Smooth muscle cell of the pulmonary artery (primary cell): ENCODE measurements around the gene SPATA6L. TPM values are rescaled to one million over a fixed set of nuclear protein-coding genes. Genes with fewer than 3 reads are reported as not detected.

Experiments used
- total RNA-seq: library from RNA; depleted of rRNA; stranded (reverse); fragments of >200 nt; gene quantifications from 2 replicates; pipeline ENCODE4 v1.2.3, GENCODE V29; 2014

SPATA6L gene, protein sequence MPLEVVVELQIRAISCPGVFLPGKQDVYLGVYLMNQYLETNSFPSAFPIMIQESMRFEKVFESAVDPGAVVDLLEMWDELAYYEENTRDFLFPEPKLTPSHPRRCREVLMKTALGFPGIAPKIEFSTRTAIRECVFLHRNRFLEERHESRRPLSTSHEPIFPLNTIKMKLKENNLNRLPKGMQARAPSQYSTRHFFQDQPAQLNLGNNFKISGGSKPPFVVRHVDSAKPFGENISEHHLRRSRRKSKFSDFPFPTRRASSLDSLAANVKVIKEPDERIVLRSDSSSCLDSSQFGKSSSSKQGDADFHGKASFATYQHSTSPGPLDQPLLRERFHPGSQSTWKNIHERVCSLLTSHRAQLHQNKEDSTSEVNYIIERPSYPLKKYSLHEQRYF
- total RNA-seq: 0.39 and 0.46 TPM in 2 replicates

DNA sequence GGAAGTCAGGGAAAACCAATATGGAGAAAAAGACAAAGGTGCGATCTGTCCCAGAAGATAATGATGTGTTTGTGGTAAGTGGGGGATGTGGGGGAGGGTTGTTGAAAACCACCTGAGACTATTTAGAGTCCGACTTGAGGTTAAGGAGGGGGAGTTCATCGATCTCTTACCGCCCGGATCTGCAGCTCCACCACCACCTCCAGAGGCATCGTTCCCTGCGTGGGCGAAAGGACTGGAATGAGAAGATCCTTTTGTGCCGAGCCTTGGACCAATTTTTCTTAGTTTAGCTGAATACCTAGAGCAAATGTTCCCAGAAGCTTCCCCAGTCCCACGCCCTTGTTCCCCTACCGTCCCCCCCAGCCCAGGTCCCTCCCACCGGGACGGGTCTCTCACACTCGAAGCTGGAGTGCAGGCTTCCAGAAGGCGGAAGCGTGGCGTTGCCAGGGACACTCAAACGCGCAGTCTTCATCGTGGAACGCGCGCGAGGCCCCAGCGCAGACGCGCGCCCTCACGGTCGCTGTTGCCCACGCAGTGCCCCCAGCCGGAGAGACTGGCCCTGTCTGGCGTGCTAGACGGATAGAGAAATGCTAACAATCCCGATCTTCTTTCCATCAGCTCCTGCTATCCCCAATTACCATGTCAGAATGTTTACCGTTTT, at the start of gene SPATA6L:
Gene SPATA6L, minus strand, starts transcription at position 439 of the 658 bp plus-strand sequence. Its CDS starts 230 bp downstream, at position 209.

DNA sequence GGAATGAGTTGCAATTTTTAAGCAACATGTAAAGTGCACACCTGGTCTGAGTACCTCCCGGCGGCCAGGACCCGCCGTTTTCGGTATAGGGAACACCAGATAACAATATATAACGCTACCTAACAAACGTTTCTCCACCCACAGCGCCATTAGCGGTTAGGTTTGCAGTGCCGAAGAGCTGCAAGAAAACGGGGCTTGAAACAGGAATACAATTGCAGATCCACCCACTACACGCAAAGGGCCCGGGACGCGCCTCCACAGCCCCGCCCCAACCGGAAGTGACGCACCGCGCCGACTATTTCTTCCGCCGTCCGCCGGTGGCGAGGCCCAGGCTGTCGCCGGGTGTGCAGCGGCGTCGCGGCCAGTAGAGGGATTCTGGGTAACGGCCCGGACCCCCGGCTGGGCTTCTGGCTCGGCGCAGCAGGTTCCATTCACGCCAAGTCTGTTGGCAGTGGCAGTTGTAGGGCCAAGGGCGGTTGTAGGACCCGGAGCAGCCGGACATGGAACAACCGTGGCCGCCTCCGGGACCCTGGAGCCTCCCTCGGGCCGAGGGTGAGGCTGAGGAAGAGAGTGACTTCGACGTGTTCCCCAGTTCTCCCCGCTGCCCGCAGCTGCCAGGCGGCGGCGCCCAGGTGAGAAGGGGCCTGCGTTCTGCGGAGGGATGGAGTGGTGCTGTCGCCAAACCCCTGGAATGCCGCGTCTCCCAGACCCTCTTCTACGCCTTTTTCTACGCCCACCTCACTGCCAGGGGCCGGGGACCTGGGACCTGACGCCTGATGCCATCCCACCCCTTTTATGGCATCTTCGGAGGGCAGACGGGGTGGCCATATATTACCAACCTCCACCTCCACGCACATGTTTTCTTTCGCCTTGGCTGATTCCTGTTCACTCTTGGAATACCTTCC, 13.2 kb upstream of the SPATA6L start, which contains the start of gene CDC37L1:
Gene CDC37L1, plus strand, starts transcription at position 302 of the 905 bp plus-strand sequence. Its CDS starts 199 bp downstream, at position 501.

DNA sequence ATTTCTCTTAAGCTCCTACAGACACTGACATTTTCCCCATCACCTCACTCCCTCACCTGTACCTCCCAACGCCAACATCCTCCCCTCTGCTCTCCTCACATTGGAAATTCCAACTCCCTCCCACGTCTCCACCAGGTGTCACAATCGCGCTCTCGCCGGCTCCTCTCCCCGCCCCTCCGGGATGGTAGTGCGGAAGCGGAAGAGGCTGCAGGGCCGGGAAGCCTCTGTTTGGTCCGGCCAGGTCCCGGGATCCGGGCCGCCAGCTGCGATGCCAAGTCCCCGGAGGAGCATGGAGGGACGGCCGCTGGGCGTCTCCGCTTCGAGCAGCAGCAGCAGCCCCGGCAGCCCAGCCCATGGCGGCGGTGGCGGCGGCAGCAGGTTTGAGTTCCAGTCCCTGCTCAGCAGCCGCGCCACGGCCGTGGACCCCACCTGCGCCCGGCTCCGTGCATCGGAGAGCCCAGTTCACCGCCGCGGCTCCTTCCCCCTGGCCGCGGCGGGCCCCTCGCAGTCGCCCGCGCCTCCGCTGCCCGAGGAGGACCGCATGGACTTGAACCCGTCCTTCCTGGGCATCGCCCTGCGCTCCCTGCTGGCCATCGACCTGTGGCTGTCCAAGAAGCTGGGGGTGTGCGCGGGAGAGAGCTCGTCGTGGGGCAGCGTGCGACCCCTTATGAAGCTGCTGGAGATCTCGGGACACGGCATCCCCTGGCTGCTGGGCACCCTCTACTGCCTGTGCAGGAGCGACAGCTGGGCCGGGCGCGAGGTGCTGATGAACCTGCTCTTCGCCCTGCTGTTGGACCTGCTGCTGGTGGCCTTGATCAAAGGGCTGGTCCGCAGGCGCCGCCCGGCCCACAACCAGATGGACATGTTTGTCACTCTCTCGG, 3.9 kb downstream of the SPATA6L start, which contains the start of gene PLPP6:
Gene PLPP6, plus strand, starts transcription at position 187 of the 881 bp plus-strand sequence. Its CDS starts 82 bp downstream, at position 269.

Other genes starting within 250 kb of the SPATA6L start
- gene SLC1A1, start 176.0 kb downstream of the SPATA6L start, total RNA-seq: 25.8 and 70.4 TPM in 2 replicates
- gene PLPP6, start 4.2 kb downstream of the SPATA6L start, total RNA-seq: 5.9 and 6.6 TPM in 2 replicates
- gene CDC37L1, start 13.1 kb upstream of the SPATA6L start, total RNA-seq: 17.5 and 20.0 TPM in 2 replicates
- 66.2 and 66.3 TPM in 2 replicates for gene AK3, start 74.7 kb upstream of the SPATA6L start, total RNA-seq
- 10.3 and 15.2 TPM in 2 replicates for gene RCL1, start 126.5 kb upstream of the SPATA6L start, total RNA-seq